ENCODE data around the gene HK3. TPM values are rescaled to one million over a fixed set of nuclear protein-coding genes. Genes with fewer than 3 reads are reported as not detected.

HK3 gene
- total RNA-seq, 4 donors from 2014 or later: 2.6 to 6.0 (median 4.7) TPM

GRCh38 chr5:176888016-176888864 lies 10.9 kb downstream of the HK3 start:
- no peak overlapping the region for H3K4me3 ChIP-seq
- no peaks in the 10 kb centered on the region for H3K27me3 ChIP-seq
- in situ Hi-C loops (cut with MboI; ENCODE audit: low pct_ligation_motif_present in 1 of 4, low pct_unique_long_range_greater_than_20kb in 1 of 4, low sequenced_read_pairs in 3 of 4) (no loop called here), intact Hi-C loops (cut with DNase I; ENCODE audit: low total_unique reads) (no loop called here)
- TF ChIP-seq EP300 (IDR thresholded peaks at IDR 0.05; ENCODE audit: low read depth): no peak
- TF ChIP-seq POLR2AphosphoS5 (IDR thresholded peaks at IDR 0.05): no peak
- TF ChIP-seq CTCF (IDR thresholded peaks at IDR 0.05): no peak
- no peak for TF ChIP-seq POLR2A (IDR thresholded peaks at IDR 0.05)
- no peak for DNase-seq
- H3K27ac ChIP-seq: no peak overlapping the region
- 88% methylated on average over 24 of the region's 27 CpGs; no CpG with 5 or more reads in 1 of the 2 donors for WGBS, 2 donors (ENCODE audit: low coverage in 1 of 2)
- H3K4me1 ChIP-seq: no peaks in the 10 kb centered on the region
- H3K9me3 ChIP-seq: no peaks in the 10 kb centered on the region
- no peaks in the 10 kb centered on the region for H3K36me3 ChIP-seq

GRCh38 chr5:176887252-176887849 lies 11.8 kb downstream of the HK3 start:
- no peaks in the 10 kb centered on the region for H3K27me3 ChIP-seq
- TF ChIP-seq CTCF (IDR thresholded peaks at IDR 0.05) (no peak), POLR2AphosphoS5 (IDR thresholded peaks at IDR 0.05) (no peak), EP300 (IDR thresholded peaks at IDR 0.05; ENCODE audit: low read depth) (no peak)
- in situ Hi-C loops (cut with MboI; ENCODE audit: low pct_ligation_motif_present in 1 of 4, low pct_unique_long_range_greater_than_20kb in 1 of 4, low sequenced_read_pairs in 3 of 4) (no loop called here), intact Hi-C loops (cut with DNase I; ENCODE audit: low total_unique reads) (no loop called here)
- no peak for DNase-seq
- H3K4me1 ChIP-seq: no peaks in the 10 kb centered on the region
- no peak overlapping the region for H3K4me3 ChIP-seq
- WGBS, 2 donors (ENCODE audit: low coverage in 1 of 2): 90% methylated on average over 27 of the region's 28 CpGs; no CpG with 5 or more reads in 1 of the 2 donors
- H3K9me3 ChIP-seq: no peaks in the 10 kb centered on the region
- no peak overlapping the region for H3K27ac ChIP-seq
- H3K36me3 ChIP-seq: no peaks in the 10 kb centered on the region

GRCh38 chr5:176886336-176887251 lies 12.6 kb downstream of the HK3 start:
- H3K27me3 ChIP-seq: no peaks in the 10 kb centered on the region
- in situ Hi-C loops (cut with MboI; ENCODE audit: low pct_ligation_motif_present in 1 of 4, low pct_unique_long_range_greater_than_20kb in 1 of 4, low sequenced_read_pairs in 3 of 4): no loop called here
- H3K4me3 ChIP-seq: no peak overlapping the region
- WGBS, 2 donors (ENCODE audit: low coverage in 1 of 2): 86 to 89% methylated on average over 1 to 13 of the region's 13 CpGs
- DNase-seq: no peak
- intact Hi-C loops (cut with DNase I; ENCODE audit: low total_unique reads): no loop called here
- H3K9me3 ChIP-seq: no peaks in the 10 kb centered on the region
- no peak overlapping the region for H3K27ac ChIP-seq
- TF ChIP-seq POLR2AphosphoS5 (IDR thresholded peaks at IDR 0.05) (no peak), CTCF (IDR thresholded peaks at IDR 0.05) (no peak), EP300 (IDR thresholded peaks at IDR 0.05; ENCODE audit: low read depth) (no peak), POLR2A (IDR thresholded peaks at IDR 0.05) (no peak)
- no peaks in the 10 kb centered on the region for H3K4me1 ChIP-seq
- no peaks in the 10 kb centered on the region for H3K36me3 ChIP-seq

- H3K9me3 ChIP-seq: no peaks in the 10 kb centered on the region
- intact Hi-C loops (cut with DNase I; ENCODE audit: low total_unique reads) (no loop called here), in situ Hi-C loops (cut with MboI; ENCODE audit: low pct_ligation_motif_present in 1 of 4, low pct_unique_long_range_greater_than_20kb in 1 of 4, low sequenced_read_pairs in 3 of 4) (no loop called here)
- no peaks in the 10 kb centered on the region for H3K36me3 ChIP-seq
- no peak overlapping the region for H3K4me3 ChIP-seq
- WGBS, 2 donors (ENCODE audit: low coverage in 1 of 2): 39% methylated on average over 4 of the region's 4 CpGs
- no peak overlapping the region for H3K27ac ChIP-seq
- H3K27me3 ChIP-seq: peaks cover 4% of the 10 kb centered on the region
- no peaks in the 10 kb centered on the region for H3K4me1 ChIP-seq
- TF ChIP-seq POLR2A (IDR thresholded peaks at IDR 0.05): no peak
- DNase-seq: no peak
These were observed 14.6 kb downstream of the HK3 start for GRCh38 chr5:176884571-176884890.

Data from transverse colon (tissue), 4 donors.